ENCODE data around the gene ZNF256. TPM values are rescaled to one million over a fixed set of nuclear protein-coding genes. Genes with fewer than 3 reads are reported as not detected.

The ZNF256 gene
- total RNA-seq, 1 experiment from 2014 or later, result 11.0 TPM

GRCh38 chr19:57954996-57955395, 7.5 kb upstream of the ZNF256 start:
- no peak for TF ChIP-seq EZH2 (IDR thresholded peaks at IDR 0.05; ENCODE audit: borderline replicate concordance, low read depth, low read length, poor library complexity, severe bottlenecking)
- TF ChIP-seq CTCF (conservative IDR thresholded peaks at IDR 0.05; ENCODE audit: low read depth, low read length), result no peak
- intact Hi-C loops (cut with micrococcal nuclease; ENCODE audit: unreplicated experiment), result no loop called here
- no peak overlapping the region for H3K4me3 ChIP-seq (ENCODE audit: low read depth, low read length, poor library complexity, severe bottlenecking)
- peaks cover 20% of the 10 kb centered on the region for H3K9me3 ChIP-seq (ENCODE audit: low read depth, low read length, poor library complexity, severe bottlenecking)
- ChIA-PET CTCF (no interaction called here), POLR2A (ENCODE audit: low non-redundant PET) (no interaction called here)
- no peaks in the 10 kb centered on the region for H3K36me3 ChIP-seq (ENCODE audit: insufficient read depth, low read length, poor library complexity, severe bottlenecking)
- BruUV-seq (replicated peaks), result no TSS peak
- H3K27me3 ChIP-seq (replicated peaks; ENCODE audit: insufficient read depth, low read depth, low read length, poor library complexity), result no peaks in the 10 kb centered on the region
- no peaks in the 10 kb centered on the region for H3K4me1 ChIP-seq (ENCODE audit: insufficient read depth, low read length, poor library complexity, severe bottlenecking)
- no peak overlapping the region for H3K27ac ChIP-seq (ENCODE audit: low read depth, low read length, poor library complexity, severe bottlenecking)
- no peak for DNase-seq (ENCODE audit: low spot score)

DNA sequence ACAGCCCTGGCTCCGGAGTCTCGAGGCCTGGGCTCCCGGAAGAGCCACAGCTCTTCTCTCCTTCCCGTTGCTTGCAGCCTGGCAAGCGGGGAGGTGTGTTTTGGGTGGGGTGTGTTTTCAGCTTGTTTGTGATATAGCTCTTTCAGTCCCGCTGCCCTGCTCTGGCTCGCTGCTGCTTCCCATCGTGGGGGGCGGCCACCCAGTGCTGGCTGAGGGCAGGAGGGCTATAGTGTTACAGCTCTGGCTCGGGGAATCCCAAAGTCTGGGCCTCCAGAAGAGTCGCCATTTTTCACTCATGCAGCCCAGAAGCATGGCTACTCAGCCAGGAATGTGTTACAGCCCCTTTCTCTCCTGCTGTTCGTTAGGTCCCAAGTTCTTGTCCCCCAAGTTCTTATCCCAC, 2.2 kb upstream of the ZNF256 start:
- Histone ChIP-seq H3K27me3 (replicated peaks; ENCODE audit: insufficient read depth, low read depth, low read length, poor library complexity) (no peaks in the 10 kb centered on the region), H3K4me3 (ENCODE audit: low read depth, low read length, poor library complexity, severe bottlenecking) (no peak overlapping the region), H3K27ac (ENCODE audit: low read depth, low read length, poor library complexity, severe bottlenecking) (no peak overlapping the region), H3K36me3 (ENCODE audit: insufficient read depth, low read length, poor library complexity, severe bottlenecking) (no peaks in the 10 kb centered on the region), H3K9me3 (ENCODE audit: low read depth, low read length, poor library complexity, severe bottlenecking) (peaks cover 22% of the 10 kb centered on the region), H3K4me1 (ENCODE audit: insufficient read depth, low read length, poor library complexity, severe bottlenecking) (no peaks in the 10 kb centered on the region)
- ChIA-PET CTCF (no interaction called here), POLR2A (ENCODE audit: low non-redundant PET) (no interaction called here)
- DNase-seq (ENCODE audit: low spot score), result no peak
- BruUV-seq (replicated peaks), result no TSS peak
- no peak for TF ChIP-seq CTCF (conservative IDR thresholded peaks at IDR 0.05; ENCODE audit: low read depth, low read length)
- no peak for TF ChIP-seq EZH2 (IDR thresholded peaks at IDR 0.05; ENCODE audit: borderline replicate concordance, low read depth, low read length, poor library complexity, severe bottlenecking)
- intact Hi-C loops (cut with micrococcal nuclease; ENCODE audit: unreplicated experiment), result no loop called here

DNA sequence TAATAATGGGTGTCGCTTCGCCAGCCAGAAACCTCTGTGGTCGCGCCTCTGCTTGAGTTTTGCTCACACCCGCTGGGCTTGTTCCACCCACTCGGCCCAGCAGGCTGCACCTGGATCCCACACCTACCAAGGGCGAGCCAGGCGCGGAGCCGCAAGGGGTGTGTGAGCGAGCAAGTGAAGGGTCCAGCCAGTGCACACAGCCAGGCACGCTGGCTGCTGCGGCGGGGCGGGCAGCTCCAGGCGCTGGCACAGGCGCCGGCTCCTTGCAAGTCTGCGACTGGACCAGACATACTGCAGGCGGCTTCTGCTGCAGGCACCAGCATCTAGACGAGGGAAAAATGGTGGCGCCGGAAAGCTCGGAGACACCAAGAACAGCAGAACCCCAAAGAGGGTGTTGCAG, 1.8 kb upstream of the ZNF256 start:
- peaks cover 22% of the 10 kb centered on the region for H3K9me3 ChIP-seq (ENCODE audit: low read depth, low read length, poor library complexity, severe bottlenecking)
- H3K4me3 ChIP-seq (ENCODE audit: low read depth, low read length, poor library complexity, severe bottlenecking), result no peak overlapping the region
- CTCF ChIA-PET, result no interaction called here
- BruUV-seq (replicated peaks), result no TSS peak
- no peaks in the 10 kb centered on the region for H3K36me3 ChIP-seq (ENCODE audit: insufficient read depth, low read length, poor library complexity, severe bottlenecking)
- intact Hi-C loops (cut with micrococcal nuclease; ENCODE audit: unreplicated experiment), result no loop called here
- POLR2A ChIA-PET (ENCODE audit: low non-redundant PET), result no interaction called here
- no peaks in the 10 kb centered on the region for H3K27me3 ChIP-seq (replicated peaks; ENCODE audit: insufficient read depth, low read depth, low read length, poor library complexity)
- no peak overlapping the region for H3K27ac ChIP-seq (ENCODE audit: low read depth, low read length, poor library complexity, severe bottlenecking)
- TF ChIP-seq EZH2 (IDR thresholded peaks at IDR 0.05; ENCODE audit: borderline replicate concordance, low read depth, low read length, poor library complexity, severe bottlenecking), result no peak
- TF ChIP-seq CTCF (conservative IDR thresholded peaks at IDR 0.05; ENCODE audit: low read depth, low read length), result no peak
- no peak for DNase-seq (ENCODE audit: low spot score)
- no peaks in the 10 kb centered on the region for H3K4me1 ChIP-seq (ENCODE audit: insufficient read depth, low read length, poor library complexity, severe bottlenecking)

Measured in A673 (cell line).